GM21360 (cell line): ENCODE measurements around the gene IL17RE.

ENCODE experiments used
- ATAC-seq: cut with Tn5 transposase; IDR thresholded peaks from one replicate; pipeline ENCODE4 v1.9.1; 2021; ENCODE audit warnings: mild to moderate bottlenecking, moderate library complexity; ENCODE audit not compliant: unreplicated experiment

The IL17RE gene

DNA sequence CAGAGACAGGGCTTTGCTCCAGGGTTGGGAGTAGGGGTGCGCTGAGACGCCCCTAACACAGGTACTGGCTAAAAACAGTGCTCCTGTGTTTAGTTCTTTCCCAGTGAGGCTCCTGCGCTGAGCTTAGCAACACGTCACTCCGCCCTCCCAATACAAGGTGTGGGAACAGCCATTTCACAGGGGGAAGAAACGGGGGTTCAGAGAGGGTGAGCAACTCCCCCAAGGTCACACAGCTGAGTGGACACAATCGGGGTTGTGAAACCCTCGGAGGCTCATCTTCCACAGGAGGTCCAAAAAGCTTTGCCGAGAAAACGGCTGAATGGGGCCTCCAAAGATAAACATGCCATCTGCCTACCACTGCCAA lies 48.9 kb downstream of the IL17RE start:
- no peak for ATAC-seq

DNA sequence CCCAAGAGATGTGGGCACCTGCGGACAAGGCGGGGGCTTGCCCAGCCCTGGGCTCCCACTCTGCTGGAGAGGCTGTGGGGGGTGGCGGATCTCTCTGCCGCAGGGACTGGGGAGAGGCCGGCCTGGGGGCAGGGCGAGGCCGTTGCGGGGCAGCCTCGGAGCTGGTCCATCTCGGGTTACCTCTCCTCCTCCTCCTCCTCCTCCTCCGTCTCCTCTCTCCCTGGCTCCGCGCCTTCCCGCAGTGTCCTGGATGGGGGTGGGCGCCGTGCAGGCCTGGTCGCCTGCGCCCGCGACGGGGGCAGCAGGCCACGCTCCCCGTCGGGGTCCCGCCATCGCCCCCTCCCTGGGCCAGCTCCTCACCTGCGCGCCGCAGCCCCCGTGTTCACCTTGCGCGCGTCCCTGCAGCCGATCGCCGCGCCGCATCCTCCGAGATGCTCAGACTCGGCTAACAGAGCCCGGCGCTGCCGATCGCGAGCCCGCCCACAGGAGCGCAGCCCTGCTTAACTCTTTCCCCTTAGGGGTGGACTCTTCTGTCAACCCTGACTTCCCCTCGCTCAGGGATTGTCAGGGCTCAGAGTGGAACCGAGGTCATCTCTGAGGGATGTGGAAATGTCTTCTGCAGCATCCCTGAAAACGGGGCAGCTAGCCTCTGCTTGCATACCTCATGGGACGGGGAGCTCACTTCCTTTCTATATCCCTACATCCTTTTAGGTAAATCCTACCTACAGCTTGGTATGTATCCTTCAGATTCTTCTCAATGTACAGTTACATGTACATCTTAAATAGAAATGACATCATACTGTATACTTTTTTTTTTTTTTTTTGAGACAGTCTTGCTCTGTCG lies 49.5 kb downstream of the IL17RE start, which contains the start of gene PRRT3:
Gene PRRT3, minus strand, starts transcription at position 447 of the 844 bp plus-strand sequence. CDS start 2,293 bp downstream, outside the sequence.
- peak; percentile 62 for ATAC-seq

DNA sequence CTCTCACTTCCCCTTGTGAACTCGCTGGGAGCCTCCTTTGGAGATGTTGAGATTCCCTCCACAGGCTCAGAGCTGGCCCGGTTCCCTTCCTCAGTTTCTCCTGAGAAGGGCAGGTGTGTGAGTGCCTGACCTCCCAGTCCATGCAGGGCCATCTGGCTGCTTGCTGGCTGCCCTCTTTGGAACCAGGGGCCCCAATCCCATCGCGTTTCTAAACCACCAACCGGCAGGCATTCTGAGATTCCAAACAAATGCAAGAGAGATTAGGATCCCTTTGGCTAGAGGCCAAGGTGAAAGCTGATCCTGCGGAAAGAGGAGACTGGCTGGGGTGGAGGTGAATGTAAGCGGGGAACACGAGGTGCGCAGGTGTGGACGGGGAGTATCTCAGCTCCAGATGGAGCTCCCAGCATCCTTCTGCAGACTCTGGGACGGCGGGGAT lies 52.4 kb downstream of the IL17RE start:
- no peak for ATAC-seq

DNA sequence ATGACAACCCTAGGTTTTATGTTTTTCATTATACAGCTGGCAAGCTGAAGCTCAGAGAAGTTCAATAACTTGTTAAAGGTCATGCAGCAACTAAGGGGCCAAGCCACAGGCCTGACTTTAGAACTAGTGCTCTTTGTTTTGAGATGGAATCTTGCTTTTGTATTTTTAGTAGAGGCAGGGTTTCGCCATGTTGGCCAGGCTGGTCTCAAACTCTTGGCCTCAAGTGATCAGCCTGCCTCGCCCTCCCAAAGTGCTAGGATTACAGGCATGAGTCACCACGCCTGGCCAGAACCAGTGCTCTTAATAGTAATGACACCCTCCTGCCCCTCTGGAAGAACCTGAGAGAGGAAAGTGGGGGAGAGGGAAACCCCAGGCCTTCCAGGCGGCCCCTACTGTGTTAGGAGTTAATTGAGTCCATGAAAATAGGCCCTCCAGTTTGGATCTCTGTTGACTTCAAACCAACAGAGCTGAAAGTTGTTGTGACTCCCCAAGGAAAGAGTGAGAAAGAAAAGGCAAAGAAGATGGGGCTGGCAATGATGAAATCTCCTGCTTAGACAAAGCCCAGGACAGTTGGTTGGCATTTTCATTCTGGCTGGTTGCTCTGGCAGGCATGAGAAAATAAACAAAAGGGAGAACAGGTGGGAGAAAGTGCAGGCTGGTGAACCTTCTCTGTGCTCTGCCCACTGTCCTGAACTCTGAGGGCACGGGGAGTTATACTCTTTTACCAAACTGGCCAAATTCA lies 53.1 kb downstream of the IL17RE start:
- no peak for ATAC-seq

DNA sequence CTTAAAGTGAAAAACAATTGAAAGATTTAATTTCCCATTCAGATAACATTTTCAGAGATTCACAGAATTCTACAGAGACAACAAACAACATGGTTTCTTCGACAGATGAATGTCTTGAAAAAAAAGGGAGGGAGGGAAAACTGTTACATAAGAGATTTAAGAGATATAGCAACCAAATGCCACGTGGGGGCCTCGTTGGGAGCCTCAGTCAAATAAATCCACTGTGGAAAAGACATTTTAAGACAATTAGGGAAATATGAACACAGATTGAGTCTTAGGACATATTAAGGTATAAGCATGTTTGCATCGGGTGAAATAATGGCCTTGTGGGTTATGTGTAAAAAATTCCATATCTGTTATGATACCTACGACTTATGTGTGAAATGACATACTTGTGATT lies 54.6 kb downstream of the IL17RE start:
- ATAC-seq, result no peak

DNA sequence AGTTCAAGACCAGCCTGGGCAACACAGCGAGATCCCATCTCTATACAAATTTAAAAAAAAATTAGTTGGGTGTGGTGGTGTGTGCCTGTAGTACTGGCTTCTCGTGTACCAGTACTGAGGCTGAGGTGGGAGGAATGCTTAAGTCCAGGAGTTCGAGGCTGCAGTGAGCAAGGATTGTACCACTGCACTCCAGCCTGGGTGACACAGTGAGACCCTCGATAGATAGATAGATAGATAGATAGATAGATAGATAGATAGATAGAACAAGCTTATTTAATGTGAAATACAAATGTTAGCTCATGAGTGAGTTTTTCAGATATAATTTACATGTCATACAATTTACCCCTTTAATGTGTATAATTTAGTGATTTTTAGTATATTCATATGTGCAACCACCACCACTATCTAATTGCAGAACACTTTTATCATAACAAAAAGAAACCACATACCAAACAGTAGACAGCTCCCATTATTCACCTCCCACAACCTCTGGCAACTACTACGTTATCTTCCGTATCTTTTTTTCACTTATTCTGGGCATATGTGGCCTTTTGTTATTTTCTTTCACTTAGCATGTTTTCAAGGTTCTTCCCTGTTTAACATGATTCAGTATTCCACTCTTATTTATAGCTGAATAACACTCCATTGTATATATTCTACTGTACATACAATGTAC lies 62.7 kb downstream of the IL17RE start:
- no peak for ATAC-seq
